HG03196 (cell line): ENCODE measurements around the gene CIAO2A.
"Not testable (repeated sequence)": the region's sequence is repeated elsewhere in the genome, so short reads cannot be mapped to it uniquely, and the experiment has no call there.

ENCODE experiments used
- ATAC-seq: cut with Tn5 transposase; IDR thresholded peaks from one replicate; pipeline ENCODE4 v1.9.1; 2021; ENCODE audit not compliant: unreplicated experiment

Gene CIAO2A

GRCh38 chr15:64112073-64112772, 18.6 kb upstream of the CIAO2A start:
- ATAC-seq, result no peak

GRCh38 chr15:64111679-64112050, 18.0 kb upstream of the CIAO2A start:
- no peak for ATAC-seq

GRCh38 chr15:64110950-64111678, 17.5 kb upstream of the CIAO2A start:
- peak; percentile 50 for ATAC-seq

- ATAC-seq, result not testable (repeated sequence)
Observed at GRCh38 chr15:64110108-64110701, 16.6 kb upstream of the CIAO2A start.

GRCh38 chr15:64107337-64107736, 13.7 kb upstream of the CIAO2A start:
- no peak for ATAC-seq

- no peak for ATAC-seq
Observed at GRCh38 chr15:64105113-64105704, 11.6 kb upstream of the CIAO2A start.

GRCh38 chr15:64102497-64102896, 8.9 kb upstream of the CIAO2A start:
- no peak for ATAC-seq

- no peak for ATAC-seq
Observed at GRCh38 chr15:64100958-64101357, 7.3 kb upstream of the CIAO2A start.

GRCh38 chr15:64099379-64099778, 5.7 kb upstream of the CIAO2A start:
- ATAC-seq, result no peak

GRCh38 chr15:64096668-64097384, 3.2 kb upstream of the CIAO2A start:
- ATAC-seq, result no peak

GRCh38 chr15:64095795-64096667, 2.4 kb upstream of the CIAO2A start, which contains the start of gene SNX1:
SNX1 (plus strand) TSS chr15:64095982; CDS start chr15:64096014, 32 bp downstream.
- peak; percentile 47 for ATAC-seq

GRCh38 chr15:64095431-64095794, 1.8 kb upstream of the CIAO2A start:
- ATAC-seq, result no peak

GRCh38 chr15:64092864-64093626, 593 bp downstream of the CIAO2A start:
- peak; percentile 25 for ATAC-seq

GRCh38 chr15:64092075-64092820, 1.4 kb downstream of the CIAO2A start:
- ATAC-seq, result no peak

- ATAC-seq, result no peak
Observed at GRCh38 chr15:64090527-64090926, 3.1 kb downstream of the CIAO2A start.

- no peak for ATAC-seq
Observed at GRCh38 chr15:64089543-64090280, 3.9 kb downstream of the CIAO2A start.

- ATAC-seq, result no peak
Observed at GRCh38 chr15:64082757-64083156, 10.9 kb downstream of the CIAO2A start.

- ATAC-seq, result not testable (repeated sequence)
Observed at GRCh38 chr15:64073496-64073895, 20.1 kb downstream of the CIAO2A start.
